ENCODE results near the gene HECTD1.

DNA sequence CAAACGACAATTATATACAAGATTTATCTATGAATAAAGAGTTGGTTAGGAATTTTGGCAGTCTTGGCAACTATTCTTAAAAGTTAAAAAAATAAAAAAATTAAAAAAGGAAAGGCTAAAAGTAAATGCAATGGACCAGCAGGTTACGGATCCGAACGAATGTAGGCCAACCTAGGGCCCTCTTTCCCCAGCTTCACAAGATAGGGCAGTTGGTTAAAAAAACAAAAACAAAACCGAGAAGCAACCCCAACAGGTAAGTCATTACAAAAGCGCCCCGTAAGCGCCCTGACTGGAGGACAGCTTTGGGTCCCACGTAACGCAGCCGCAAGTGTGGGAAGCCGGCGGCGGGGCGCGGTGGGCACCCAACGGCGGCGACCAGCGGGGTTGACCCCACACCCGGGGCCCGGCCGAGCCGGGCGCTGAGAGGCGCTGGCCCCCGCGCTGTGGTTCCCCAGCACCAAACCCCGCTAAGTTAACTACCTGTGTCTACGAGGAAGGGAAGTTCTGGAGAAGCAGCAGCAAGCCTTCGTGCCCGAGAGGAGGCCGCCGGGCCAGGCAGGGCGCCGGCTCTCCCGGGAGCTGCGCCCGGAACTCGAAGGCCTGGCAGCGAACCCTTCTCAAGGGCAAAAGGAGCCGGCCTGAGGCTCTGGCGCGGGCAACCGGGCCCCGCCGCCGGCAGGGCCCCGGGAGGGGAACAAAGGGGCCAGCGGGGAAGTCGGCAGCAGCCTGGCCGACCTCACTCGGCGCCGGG lies 882 bp downstream of the HECTD1 start:
- TF ChIP-seq ESRRA (IDR thresholded peaks at IDR 0.05; ENCODE audit: borderline replicate concordance, low read length) (no peak), HDAC2 (IDR thresholded peaks at IDR 0.05) (no peak), HEYL (CRISPR knock-in tag; IDR thresholded peaks at IDR 0.05) (no peak), CEBPB (IDR thresholded peaks at IDR 0.05) (no peak), EP300 (IDR thresholded peaks at IDR 0.05) (no peak), KDM1A (IDR thresholded peaks at IDR 0.05; ENCODE audit: low read depth) (no peak), CBX2 (IDR thresholded peaks at IDR 0.05; ENCODE audit: borderline replicate concordance, low read depth) (no peak), RFX5 (IDR thresholded peaks at IDR 0.05) (no peak), RCOR1 (IDR thresholded peaks at IDR 0.05; ENCODE audit: low read depth, low read length) (no peak), POLR2A (IDR thresholded peaks at IDR 0.05; ENCODE audit: low read length) (no peak), KDM5A (IDR thresholded peaks at IDR 0.05) (no peak), RNF2 (IDR thresholded peaks at IDR 0.05; ENCODE audit: borderline replicate concordance, low read depth) (no peak), PHF8 (IDR thresholded peaks at IDR 0.05; ENCODE audit: borderline replicate concordance, low read depth) (no peak)
- TF ChIP-seq, protein P1, sequence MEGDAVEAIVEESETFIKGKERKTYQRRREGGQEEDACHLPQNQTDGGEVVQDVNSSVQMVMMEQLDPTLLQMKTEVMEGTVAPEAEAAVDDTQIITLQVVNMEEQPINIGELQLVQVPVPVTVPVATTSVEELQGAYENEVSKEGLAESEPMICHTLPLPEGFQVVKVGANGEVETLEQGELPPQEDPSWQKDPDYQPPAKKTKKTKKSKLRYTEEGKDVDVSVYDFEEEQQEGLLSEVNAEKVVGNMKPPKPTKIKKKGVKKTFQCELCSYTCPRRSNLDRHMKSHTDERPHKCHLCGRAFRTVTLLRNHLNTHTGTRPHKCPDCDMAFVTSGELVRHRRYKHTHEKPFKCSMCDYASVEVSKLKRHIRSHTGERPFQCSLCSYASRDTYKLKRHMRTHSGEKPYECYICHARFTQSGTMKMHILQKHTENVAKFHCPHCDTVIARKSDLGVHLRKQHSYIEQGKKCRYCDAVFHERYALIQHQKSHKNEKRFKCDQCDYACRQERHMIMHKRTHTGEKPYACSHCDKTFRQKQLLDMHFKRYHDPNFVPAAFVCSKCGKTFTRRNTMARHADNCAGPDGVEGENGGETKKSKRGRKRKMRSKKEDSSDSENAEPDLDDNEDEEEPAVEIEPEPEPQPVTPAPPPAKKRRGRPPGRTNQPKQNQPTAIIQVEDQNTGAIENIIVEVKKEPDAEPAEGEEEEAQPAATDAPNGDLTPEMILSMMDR (IDR thresholded peaks at IDR 0.05), result no peak
